Naive thymus-derived CD4-positive, alpha-beta T cell (primary cell): Measurements from ENCODE around the gene BCORL1. TPM values are rescaled to one million over a fixed set of nuclear protein-coding genes. Genes with fewer than 3 reads are reported as not detected.

Experiments
- ATAC-seq: fragments of 150-1000 bp; cut with Tn5 transposase; 2 replicates; pipeline ENCODE4 v1.10.0; 2021; ENCODE audit warnings: mild to moderate bottlenecking, moderate library complexity
- CTCF ChIA-PET: fragments of 350-600 bp; sonication (Branson Sonifier 250); formaldehyde crosslinking; loops from one replicate; lab custom pipeline; 2021; ENCODE audit warnings: antibody characterized with exemption; lab: Charles Lee
- POLR2A ChIA-PET: fragments of 350-600 bp; sonication (Branson Sonifier 250); formaldehyde crosslinking; loops from one replicate; lab custom pipeline; 2021; ENCODE audit warnings: antibody characterized with exemption, inconsistent platforms; lab: Charles Lee
- DNase-seq, 9 donors: peaks; one replicate each; pipeline versions ENCODE4 v3.0.0 to v3.0.0-alpha.2; 2020 to 2022; ENCODE audit warnings: mixed read lengths in 1 of 9
- H3K27ac ChIP-seq: one replicate; pipeline ENCODE4 v1.7.0; 2013; ENCODE audit warnings: mild to moderate bottlenecking, low read depth, low read length, moderate library complexity
- H3K27me3 ChIP-seq, 2 donors: one replicate each; pipeline ENCODE4 v1.7.0; 2013; ENCODE audit warnings: low read length in 2 of 2, mild to moderate bottlenecking in 2 of 2, moderate library complexity in 2 of 2; ENCODE audit not compliant: control insufficient read depth in 2 of 2, insufficient read depth in 2 of 2
- H3K36me3 ChIP-seq, 3 experiments: 1 replicate in 2 of 3; 2 replicates in 1 of 3; pipeline ENCODE4 v1.7.0; 2013; ENCODE audit warnings: low read length in 3 of 3, mild to moderate bottlenecking in 3 of 3, moderate library complexity in 1 of 3; ENCODE audit not compliant: insufficient read depth in 3 of 3, control insufficient read depth in 2 of 3
- H3K4me1 ChIP-seq, 2 donors: one replicate each; pipeline ENCODE4 v1.7.0; 2013; ENCODE audit warnings: low read length in 2 of 2, mild to moderate bottlenecking in 2 of 2, moderate library complexity in 1 of 2; ENCODE audit not compliant: control insufficient read depth in 2 of 2, insufficient read depth in 2 of 2
- H3K4me3 ChIP-seq: 2 replicates; pipeline ENCODE4 v1.7.0; 2013; ENCODE audit warnings: mild to moderate bottlenecking, low read length
- H3K9me3 ChIP-seq, 3 experiments: 1 replicate in 2 of 3; 2 replicates in 1 of 3; pipeline ENCODE4 v1.7.0; 2013; ENCODE audit warnings: low read length in 3 of 3; ENCODE audit not compliant: control insufficient read depth in 2 of 3
- H3K27ac Mint-ChIP-seq, 9 donors: one replicate each; pipeline ENCODE4 v1.8.0; 2020 to 2022; ENCODE audit warnings: mixed read lengths in 9 of 9, mild to moderate bottlenecking in 8 of 9, moderate library complexity in 5 of 9, inconsistent platforms in 2 of 9
- H3K27me3 Mint-ChIP-seq, 5 donors: one replicate each; pipeline ENCODE4 v1.8.0; 2021 to 2022; ENCODE audit warnings: mixed read lengths in 5 of 5, mild to moderate bottlenecking in 1 of 5
- H3K36me3 Mint-ChIP-seq, 5 donors: one replicate each; pipeline ENCODE4 v1.8.0; 2020 to 2022; ENCODE audit warnings: mixed read lengths in 5 of 5, mild to moderate bottlenecking in 3 of 5, inconsistent platforms in 1 of 5
- H3K4me1 Mint-ChIP-seq, 7 donors: one replicate each; pipeline ENCODE4 v1.8.0; 2020 to 2022; ENCODE audit warnings: mixed read lengths in 7 of 7, mild to moderate bottlenecking in 3 of 7, inconsistent platforms in 1 of 7
- H3K4me3 Mint-ChIP-seq, 10 donors: one replicate each; pipeline ENCODE4 v1.8.0; 2020 to 2022; ENCODE audit warnings: mild to moderate bottlenecking in 10 of 10, mixed read lengths in 10 of 10, moderate library complexity in 6 of 10, inconsistent platforms in 2 of 10
- H3K9me3 Mint-ChIP-seq, 11 donors: one replicate each; pipeline ENCODE4 v1.8.0; 2020 to 2022; ENCODE audit warnings: mixed read lengths in 11 of 11, mild to moderate bottlenecking in 4 of 11, inconsistent platforms in 1 of 11, moderate library complexity in 1 of 11
- intact Hi-C, 2 donors: fragments of 100-400 bp; cut with micrococcal nuclease; formaldehyde crosslinking; loops; one replicate each; pipeline ENCODE4 v1.15.1; 2023
- polyA plus RNA-seq, 2 donors: library from polyadenylated mRNA; unstranded; fragments of 300-500 nt; fragmentation: Illumina TruSeq; gene quantifications; one replicate each; pipeline ENCODE4 v1.2.3, GENCODE V29; 2021
- total RNA-seq, 6 experiments: library from RNA in 5 of 6; stranded (reverse) in 5 of 6; gene quantifications; 1 replicate in 5 of 6; 2 replicates in 1 of 6; pipeline ENCODE4 v1.2.3 and lab custom pipeline; 2021 to 2026

Gene BCORL1
- total and polyA plus RNA-seq, 7 experiments from 2014 or later = 0.64 to 8.9 (median 7.4) TPM

DNA sequence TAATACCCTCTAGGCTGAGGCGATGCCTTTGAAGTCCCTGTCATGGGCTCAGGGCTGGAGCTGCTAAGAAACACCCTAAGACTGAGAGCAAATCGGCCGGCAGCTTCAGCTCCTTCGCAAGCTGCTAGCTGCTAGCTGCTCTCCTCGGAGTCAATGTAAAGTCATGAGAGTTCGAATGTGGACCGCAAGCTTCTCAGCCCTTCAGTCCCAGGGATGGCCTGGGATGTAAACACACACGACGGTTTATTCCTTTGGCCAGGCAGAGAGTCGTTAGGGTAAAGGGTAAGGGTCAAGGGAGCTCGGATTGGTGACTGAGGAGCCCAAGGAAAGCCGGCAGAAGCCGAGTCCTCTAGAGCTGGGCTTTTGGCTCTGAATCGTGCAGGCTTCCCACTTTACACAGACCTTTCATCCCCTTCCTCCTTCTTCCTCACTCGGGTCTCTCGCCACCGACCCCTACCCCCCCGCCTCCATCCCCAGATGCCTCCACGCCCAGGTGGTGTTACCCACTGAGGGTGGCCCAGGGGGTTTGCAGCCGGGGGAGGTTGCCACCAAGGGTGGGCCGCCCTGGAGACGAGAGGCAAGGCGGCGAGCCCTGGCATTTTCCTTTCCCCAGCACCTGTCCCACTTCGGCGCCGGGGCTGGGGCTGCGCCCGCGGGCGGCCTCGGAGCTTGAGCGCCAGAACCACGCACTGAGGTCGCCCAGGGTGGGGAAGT is 3.1 kb upstream of the BCORL1 start:
- Mint-ChIP-seq H3K36me3 (no peaks in the 10 kb centered on the region), H3K27me3 (peaks cover 0 to 21% (median 0%) of the 10 kb centered on the region in 5 donors), H3K9me3 (no peaks in the 10 kb centered on the region), H3K27ac (peak overlapping the region in 6 of 9 donors; percentile 62 to 79 (median 74)), H3K4me1 (peaks cover 0 to 16% (median 14%) of the 10 kb centered on the region in 7 donors), H3K4me3 (peak overlapping the region in 9 of 10 donors; percentile 41 to 83 (median 72))
- no peak overlapping the region for H3K4me3 ChIP-seq
- no peaks in the 10 kb centered on the region for H3K4me1 ChIP-seq
- DNase-seq = no peak
- no peaks in the 10 kb centered on the region for H3K9me3 ChIP-seq
- intact Hi-C loops = no loop called here
- POLR2A ChIA-PET = interaction anchor here (0.7 to 1.3 kb wide), 2 partner anchors 17 to 18 kb away, joined by 3 to 5 read pairs; no protein-coding TSS in a partner anchor
- H3K27ac ChIP-seq = peak overlapping the region; percentile 7
- no peaks in the 10 kb centered on the region for H3K36me3 ChIP-seq
- ATAC-seq = no peak
- H3K27me3 ChIP-seq = no peaks in the 10 kb centered on the region
- CTCF ChIA-PET = no interaction called here

DNA sequence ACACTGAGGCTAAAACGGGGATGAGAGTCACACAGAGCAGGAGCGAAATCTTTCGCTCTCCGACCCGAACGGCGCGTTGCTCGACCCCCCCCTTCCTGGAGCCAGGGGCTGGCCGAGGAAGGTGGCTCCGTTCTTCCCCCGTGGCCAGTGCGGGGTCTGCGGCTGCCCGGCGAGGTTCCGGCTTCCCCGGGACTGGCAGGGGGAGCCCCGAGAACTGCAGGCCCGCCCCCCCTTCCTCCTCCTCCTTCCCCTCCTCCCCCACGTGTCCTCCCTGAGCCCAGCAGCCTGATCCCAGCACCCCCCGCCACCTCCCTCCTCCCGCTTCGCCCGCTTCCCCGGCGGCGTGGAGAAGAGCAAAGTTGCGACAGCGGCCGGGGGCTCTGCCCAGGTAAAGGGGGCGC is 2.4 kb upstream of the BCORL1 start:
- ATAC-seq (no peak), DNase-seq (peak in 3 of 9 donors; percentile 19 to 39 (median 34))
- Mint-ChIP-seq H3K36me3 (no peaks in the 10 kb centered on the region), H3K27ac (no peak overlapping the region), H3K9me3 (no peaks in the 10 kb centered on the region), H3K4me1 (peaks cover 4 to 22% (median 19%) of the 10 kb centered on the region in 7 donors), H3K27me3 (peaks cover 0 to 24% (median 0%) of the 10 kb centered on the region in 5 donors), H3K4me3 (peak overlapping the region in 5 of 10 donors; percentile 16 to 65 (median 32))
- H3K27me3 ChIP-seq = no peaks in the 10 kb centered on the region
- peak overlapping the region; percentile 7 for H3K27ac ChIP-seq
- H3K9me3 ChIP-seq = no peaks in the 10 kb centered on the region
- CTCF ChIA-PET = no interaction called here
- no peaks in the 10 kb centered on the region for H3K36me3 ChIP-seq
- POLR2A ChIA-PET = no interaction called here
- no peaks in the 10 kb centered on the region for H3K4me1 ChIP-seq
- intact Hi-C loops = loop anchor here (5.0 kb wide), 2 partner anchors 132 to 203 kb away; partner anchors contain the start of genes ELF4 (in 1 of the 2) and SASH3 (in 1 of the 2)
- H3K4me3 ChIP-seq = no peak overlapping the region

DNA sequence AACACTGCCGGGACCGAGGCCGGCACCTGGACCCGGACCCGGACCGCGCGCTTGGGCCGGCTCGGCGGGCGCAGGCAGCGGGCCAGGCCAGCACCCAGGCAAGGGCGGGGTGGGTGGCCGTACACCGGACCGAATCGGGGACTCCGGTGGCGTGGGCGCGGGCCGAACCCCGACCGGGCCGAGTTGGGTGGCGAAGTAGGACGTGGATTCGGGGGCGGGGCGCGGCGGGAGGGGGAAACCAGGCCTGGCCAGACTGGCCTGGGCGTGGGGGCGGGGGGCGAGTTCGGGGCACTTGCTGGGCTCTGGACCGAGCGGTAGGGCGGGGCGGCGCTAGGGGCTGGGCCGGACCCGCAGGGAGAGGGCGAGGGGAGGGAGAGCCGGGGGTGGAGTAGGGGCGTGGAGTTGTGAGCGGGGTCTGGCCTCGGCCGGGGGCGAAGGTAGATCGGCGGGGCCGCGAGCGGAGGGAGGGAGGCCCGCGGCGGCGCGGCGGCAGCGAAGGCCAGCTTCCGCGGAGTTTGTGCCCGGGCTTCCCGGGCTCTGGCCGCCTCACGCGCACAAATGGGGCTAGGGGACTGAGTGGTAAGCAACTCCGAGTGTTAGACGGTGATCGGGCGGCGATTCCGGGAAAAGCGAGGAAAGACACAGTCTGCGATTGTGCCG is 1.8 kb upstream of the BCORL1 start:
- H3K9me3 ChIP-seq = no peaks in the 10 kb centered on the region
- H3K27ac ChIP-seq = no peak overlapping the region
- H3K36me3 ChIP-seq = no peaks in the 10 kb centered on the region
- intact Hi-C loops = loop anchor here (5.0 kb wide), 2 partner anchors 132 to 203 kb away; partner anchors contain the start of genes ELF4 (in 1 of the 2) and SASH3 (in 1 of the 2)
- H3K9me3 Mint-ChIP-seq = no peaks in the 10 kb centered on the region
- ATAC-seq (no peak), DNase-seq (peak in 2 of 9 donors; percentile 15 to 37)
- peak overlapping the region in 1 of 10 donors; percentile 85 for H3K4me3 Mint-ChIP-seq
- no peaks in the 10 kb centered on the region for H3K36me3 Mint-ChIP-seq
- peaks cover 0 to 26% (median 0%) of the 10 kb centered on the region in 5 donors for H3K27me3 Mint-ChIP-seq
- no peaks in the 10 kb centered on the region for H3K4me1 ChIP-seq
- CTCF ChIA-PET = no interaction called here
- peaks cover 8 to 27% (median 23%) of the 10 kb centered on the region in 7 donors for H3K4me1 Mint-ChIP-seq
- no peaks in the 10 kb centered on the region for H3K27me3 ChIP-seq
- H3K4me3 ChIP-seq = peak overlapping the region; percentile 44
- peak overlapping the region in 4 of 9 donors; percentile 19 to 51 (median 34) for H3K27ac Mint-ChIP-seq
- POLR2A ChIA-PET = interaction anchor here (0.6 to 0.7 kb wide), 2 partner anchors 117 to 134 kb away, joined by 3 read pairs; no protein-coding TSS in a partner anchor

DNA sequence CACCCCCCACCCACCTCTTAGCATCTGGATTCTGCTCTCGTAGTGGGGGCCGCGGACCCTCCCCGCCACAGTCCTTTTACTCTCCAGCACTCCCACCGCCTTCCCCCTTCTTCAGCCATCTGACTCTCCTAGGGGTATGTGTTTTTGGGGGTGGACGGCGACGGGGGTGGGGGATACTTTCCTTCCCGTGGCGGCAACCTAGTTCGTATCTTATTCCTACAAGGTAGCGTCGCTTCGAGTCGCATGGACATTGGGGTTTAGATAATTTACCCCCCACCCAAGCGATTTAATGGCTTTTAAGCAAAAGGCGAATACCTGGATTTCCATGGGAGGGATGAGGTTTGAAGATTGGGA is 1.3 kb upstream of the BCORL1 start:
- Mint-ChIP-seq H3K4me1 (peaks cover 8 to 27% (median 23%) of the 10 kb centered on the region in 7 donors), H3K27me3 (peaks cover 0 to 26% (median 0%) of the 10 kb centered on the region in 5 donors), H3K4me3 (peak overlapping the region in 1 of 10 donors; percentile 85), H3K9me3 (no peaks in the 10 kb centered on the region), H3K27ac (peak overlapping the region in 6 of 9 donors; percentile 19 to 60 (median 47)), H3K36me3 (no peaks in the 10 kb centered on the region)
- CTCF ChIA-PET = no interaction called here
- Histone ChIP-seq H3K4me1 (no peaks in the 10 kb centered on the region), H3K4me3 (peak overlapping the region; percentile 44), H3K27ac (no peak overlapping the region), H3K9me3 (no peaks in the 10 kb centered on the region), H3K36me3 (no peaks in the 10 kb centered on the region), H3K27me3 (no peaks in the 10 kb centered on the region)
- intact Hi-C loops = loop anchor here (5.0 kb wide), 2 partner anchors 131 to 204 kb away; partner anchors contain the start of genes ELF4 (in 1 of the 2) and SASH3 (in 1 of the 2)
- POLR2A ChIA-PET = interaction anchor here (0.6 to 1.1 kb wide), 3 partner anchors 19 to 134 kb away, joined by 3 to 4 read pairs (median 3); no protein-coding TSS in a partner anchor
- DNase-seq = no peak
- ATAC-seq = no peak

DNA sequence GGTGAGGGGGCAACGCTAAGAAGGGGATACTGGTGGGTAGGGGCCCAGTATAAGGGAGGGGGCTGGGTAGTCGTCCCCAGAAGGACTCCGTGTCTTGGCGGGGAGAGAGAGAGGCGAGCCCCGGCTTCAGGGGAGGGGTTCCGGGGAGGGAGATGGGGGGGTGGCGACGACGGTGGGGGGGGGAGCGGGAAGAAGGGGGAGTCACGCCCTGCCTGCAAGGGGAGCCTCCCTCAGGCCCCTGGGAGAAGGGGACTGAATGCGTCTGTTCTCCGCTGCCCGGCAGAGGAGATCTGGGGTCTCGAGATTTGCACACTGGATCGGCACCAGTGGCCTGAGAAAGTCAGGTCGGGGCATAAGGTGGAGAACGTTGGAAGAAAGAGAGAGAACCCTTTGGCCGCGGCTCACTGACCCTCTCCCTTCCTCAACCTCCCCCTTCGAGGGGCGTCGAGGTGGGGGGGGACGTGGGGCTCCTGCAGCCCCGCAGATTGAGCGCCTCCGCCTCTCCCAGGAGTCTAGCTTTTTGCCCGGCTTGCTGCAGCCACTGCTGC is 609 bp upstream of the BCORL1 start:
- H3K4me3 ChIP-seq = peak overlapping the region; percentile 61
- no peaks in the 10 kb centered on the region for H3K9me3 Mint-ChIP-seq
- peak overlapping the region in 1 of 10 donors; percentile 85 for H3K4me3 Mint-ChIP-seq
- peak overlapping the region in 4 of 9 donors; percentile 18 to 78 (median 46) for H3K27ac Mint-ChIP-seq
- no peaks in the 10 kb centered on the region for H3K9me3 ChIP-seq
- H3K36me3 ChIP-seq = no peaks in the 10 kb centered on the region
- peaks cover 0 to 28% (median 0%) of the 10 kb centered on the region in 5 donors for H3K27me3 Mint-ChIP-seq
- peak in 1 of 9 donors; percentile 12 for DNase-seq
- intact Hi-C loops = loop anchor here (1.0 to 5.0 kb wide), 14 partner anchors 21 to 286 kb away; partner anchors contain the start of genes UTP14A (in 2 of the 2), ELF4 (in 1 of the 2), RAB33A (in 1 of the 2) and SASH3 (in 1 of the 2)
- ChIA-PET POLR2A (interaction anchor here (1.1 kb wide), 1 partner anchor 20 kb away, joined by 4 read pairs; no protein-coding TSS in a partner anchor), CTCF (interaction anchor here (0.6 kb wide), 1 partner anchor 66 kb away, joined by 3 read pairs; no protein-coding TSS in a partner anchor)
- no peaks in the 10 kb centered on the region for H3K4me1 ChIP-seq
- H3K27ac ChIP-seq = no peak overlapping the region
- ATAC-seq = no peak
- peaks cover 12 to 28% (median 26%) of the 10 kb centered on the region in 7 donors for H3K4me1 Mint-ChIP-seq
- H3K36me3 Mint-ChIP-seq = no peaks in the 10 kb centered on the region
- H3K27me3 ChIP-seq = no peaks in the 10 kb centered on the region
